HCT116 (cell line): ENCODE measurements around the gene MLLT11. TPM values are rescaled to one million over a fixed set of nuclear protein-coding genes. Genes with fewer than 3 reads are reported as not detected.

Experiments
- ATAC-seq: fragments of 200-7000 bp; cut with Tn5 transposase; 2 replicates; pipeline ENCODE4 v1.9.1; 2020; ENCODE audit warnings: mild to moderate bottlenecking, moderate library complexity
- BruUV-seq: library from RNA; stranded (reverse); fragments of 400-500 nt; replicated peaks from 2 replicates; lab custom pipeline; 2021; lab: Mats Ljungman, UMichigan
- CTCF ChIA-PET: fragments of 300-600 bp; sonication (Branson Sonifier 250); formaldehyde crosslinking; loops from one replicate; lab custom pipeline; 2021; ENCODE audit warnings: antibody characterized with exemption; lab: Charles Lee
- POLR2A ChIA-PET: fragments of 300-600, 350-600 bp; sonication (Branson Sonifier 250); formaldehyde crosslinking; loops from one replicate; lab custom pipeline; 2021; ENCODE audit warnings: antibody characterized with exemption; lab: Charles Lee
- RAD21 ChIA-PET, 2 experiments: fragments of 300-600 bp; sonication (Branson Sonifier 250); formaldehyde crosslinking; loops; one replicate each; lab custom pipeline; 2023; ENCODE audit warnings: low total read pairs in 2 of 2; ENCODE audit not compliant: uncharacterized antibody in 2 of 2, unreplicated experiment in 2 of 2, low non-redundant PET in 1 of 2; lab: Charles Lee
- DNase-seq: peaks from one replicate; pipeline ENCODE4 v3.0.0-alpha.2; 2010; ENCODE audit warnings: low read depth, low spot score
- H2AFZ ChIP-seq: fragments of 200-600 bp; shearing (Covaris generic), sonication (generic); 2 replicates; pipeline ENCODE4 v1.6.1; 2017; ENCODE audit warnings: low read depth, mixed run types, mixed read lengths, antibody characterized with exemption, low read length; ENCODE audit not compliant: poor library complexity, severe bottlenecking
- H3K27ac ChIP-seq: 2 replicates; pipeline ENCODE4 v1.5.1; 2012; ENCODE audit warnings: low read depth, low read length
- H3K27me3 ChIP-seq: fragments of 200-600 bp; sonication (generic); 2 replicates; pipeline ENCODE4 v1.6.1; 2016; ENCODE audit warnings: mixed run types, low read length, mixed read lengths; ENCODE audit not compliant: insufficient read depth
- H3K36me3 ChIP-seq, 2 experiments: fragments of 200-500 bp in 1 of 2; fragments of 200-600 bp in 1 of 2; sonication (Bioruptor generic) in 1 of 2; sonication (generic) in 1 of 2; 2 replicates each; pipeline versions ENCODE4 v1.5.1 to v1.6.1; 2014 to 2016; ENCODE audit warnings: low read length in 2 of 2, inconsistent platforms in 1 of 2, mixed read lengths in 1 of 2, mixed run types in 1 of 2; ENCODE audit not compliant: insufficient read depth in 2 of 2, control insufficient read depth in 1 of 2
- H3K4me1 ChIP-seq, 2 experiments: fragments of 200-600 bp in 1 of 2; sonication (generic) in 1 of 2; 2 replicates each; pipeline versions ENCODE4 v1.5.1 to v1.6.1; 2012 to 2017; ENCODE audit warnings: low read length in 2 of 2, inconsistent platforms in 1 of 2, mild to moderate bottlenecking in 1 of 2, mixed read lengths in 1 of 2, mixed run types in 1 of 2, moderate library complexity in 1 of 2; ENCODE audit not compliant: insufficient read depth in 2 of 2, control insufficient read depth in 1 of 2
- H3K4me2 ChIP-seq: fragments of 200-600 bp; sonication (generic); 2 replicates; pipeline ENCODE4 v1.6.1; 2017; ENCODE audit warnings: mixed run types, low read length, mixed read lengths
- H3K4me3 ChIP-seq, 2 experiments: fragments of 200-600 bp in 1 of 2; sonication (generic) in 1 of 2; replicated peaks in 1 of 2; 2 replicates each; pipeline ENCODE4 v1.5.1; 2011 to 2016; ENCODE audit warnings: low read length in 2 of 2, control low read depth in 1 of 2, low read depth in 1 of 2, mild to moderate bottlenecking in 1 of 2, mixed read lengths in 1 of 2, mixed run types in 1 of 2
- H3K79me2 ChIP-seq: fragments of 200-600 bp; sonication (generic); 2 replicates; pipeline ENCODE4 v1.6.1; 2017; ENCODE audit warnings: mild to moderate bottlenecking, mixed run types, low read length, moderate library complexity, mixed read lengths; ENCODE audit not compliant: insufficient read depth
- H3K9ac ChIP-seq: fragments of 200-600 bp; sonication (generic); 2 replicates; pipeline ENCODE4 v1.6.1; 2016; ENCODE audit warnings: low read length, mixed read lengths
- H3K9me2 ChIP-seq: fragments of 200-600 bp; sonication (generic), shearing (Covaris generic); 2 replicates; pipeline ENCODE4 v1.6.1; 2017; ENCODE audit warnings: mixed run types, mild to moderate bottlenecking, moderate library complexity; ENCODE audit not compliant: insufficient read depth
- H3K9me3 ChIP-seq, 2 experiments: fragments of 200-500 bp in 1 of 2; fragments of 200-600 bp in 1 of 2; sonication (Bioruptor generic) in 1 of 2; sonication (generic) in 1 of 2; 2 replicates each; pipeline ENCODE4 v1.6.1; 2014 to 2017; ENCODE audit warnings: low read length in 2 of 2, mixed read lengths in 2 of 2, inconsistent platforms in 1 of 2, low read depth in 1 of 2, mild to moderate bottlenecking in 1 of 2, mixed run types in 1 of 2, moderate library complexity in 1 of 2; ENCODE audit not compliant: control insufficient read depth in 1 of 2, insufficient read depth in 1 of 2
- H4K20me1 ChIP-seq: fragments of 200-600 bp; sonication (generic), shearing (Covaris generic); 2 replicates; pipeline ENCODE4 v1.6.1; 2017; ENCODE audit warnings: mixed run types, mild to moderate bottlenecking, moderate library complexity; ENCODE audit not compliant: insufficient read depth
- CBX3 ChIP-seq: IDR thresholded peaks from 2 replicates; pipeline ENCODE4 v1.6.1; 2012; ENCODE audit warnings: low read depth
- EZH2phosphoT487 ChIP-seq: fragments of 200-600 bp; IDR thresholded peaks from 2 replicates; pipeline ENCODE4 v1.6.1; 2018; ENCODE audit warnings: antibody characterized with exemption, borderline replicate concordance
- JUND ChIP-seq: IDR thresholded peaks from 2 replicates; pipeline ENCODE4 v1.6.1; 2012
- POLR2AphosphoS5 ChIP-seq: IDR thresholded peaks from 2 replicates; pipeline ENCODE4 v1.6.1; 2011; ENCODE audit warnings: mild to moderate bottlenecking, low read depth, low read length, moderate library complexity
- SP1 ChIP-seq: IDR thresholded peaks from 2 replicates; pipeline ENCODE4 v1.6.1; 2012; ENCODE audit warnings: low read depth
- SRF ChIP-seq: IDR thresholded peaks from 2 replicates; pipeline ENCODE4 v1.6.1; 2012; ENCODE audit warnings: low read depth
- TCF7L2 ChIP-seq: IDR thresholded peaks from 2 replicates; pipeline ENCODE4 v1.7.0; 2011; ENCODE audit warnings: borderline replicate concordance, inconsistent platforms; ENCODE audit not compliant: insufficient read depth, insufficient read length; ENCODE audit errors: extremely low read depth
- YY1 ChIP-seq: IDR thresholded peaks from 2 replicates; pipeline ENCODE4 v1.6.1; 2011; ENCODE audit warnings: low read length, low read depth, moderate library complexity, mild to moderate bottlenecking; ENCODE audit not compliant: insufficient replicate concordance; ENCODE audit errors: extremely low read depth
- ZNF274 ChIP-seq: fragments of 200-500 bp; sonication (Bioruptor generic); IDR thresholded peaks from 2 replicates; pipeline ENCODE4 v1.6.1; 2014; ENCODE audit warnings: mild to moderate bottlenecking, low read depth, low read length, inconsistent platforms
- intact Hi-C: fragments of 100-400 bp; cut with micrococcal nuclease; formaldehyde crosslinking; loops from 2 replicates; pipeline ENCODE4 v1.10.0; 2022
- total RNA-seq: library from RNA; stranded (reverse); gene quantifications from one replicate; pipeline ENCODE4 v1.2.1, GENCODE V29; 2021; ENCODE audit not compliant: unreplicated experiment
- TF ChIP-seq, protein P1 (sequence below): IDR thresholded peaks from 2 replicates; pipeline ENCODE4 v1.6.1; 2012
- TF ChIP-seq, protein P2 (sequence below): IDR thresholded peaks from 2 replicates; pipeline ENCODE4 v1.6.1; 2011; ENCODE audit warnings: mild to moderate bottlenecking, low read length, moderate library complexity; ENCODE audit not compliant: insufficient replicate concordance; ENCODE audit errors: extremely low read depth
- TF ChIP-seq, protein P3 (sequence below): IDR thresholded peaks from 2 replicates; pipeline ENCODE4 v1.6.1; 2012; ENCODE audit warnings: low read depth

MLLT11 gene
- total RNA-seq, 1 experiment from 2014 or later, result 0.17 TPM

DNA sequence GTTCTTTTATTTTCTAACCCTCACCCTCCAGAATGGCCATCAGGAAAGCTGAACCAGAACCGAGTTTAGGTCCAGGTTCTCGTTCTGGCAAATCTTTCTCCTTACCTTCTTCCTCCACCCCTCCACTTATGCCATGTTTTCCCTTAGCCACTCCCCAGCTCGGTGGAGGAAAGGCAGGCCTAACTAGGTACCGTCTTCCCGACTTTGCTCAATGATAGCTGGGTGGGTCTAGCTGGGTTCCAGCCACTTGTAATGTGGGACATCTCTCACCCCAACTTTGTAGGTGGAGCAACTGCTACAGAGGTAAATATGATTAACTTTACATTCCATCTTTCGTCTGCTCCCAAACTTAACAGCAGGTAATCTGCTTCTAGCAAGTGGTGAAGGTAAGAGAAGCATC is 23.2 kb upstream of the MLLT11 start:
- POLR2A ChIA-PET, result no interaction called here
- intact Hi-C loops, result no loop called here
- H3K27ac ChIP-seq, result no peak overlapping the region
- H2AFZ ChIP-seq, result no peak overlapping the region
- H4K20me1 ChIP-seq, result no peaks in the 10 kb centered on the region
- no TSS peak for BruUV-seq
- no peak overlapping the region for H3K4me3 ChIP-seq
- H3K9me2 ChIP-seq, result no peaks in the 10 kb centered on the region
- RAD21 ChIA-PET, result no interaction called here
- CTCF ChIA-PET, result no interaction called here
- H3K9me3 ChIP-seq, result no peaks in the 10 kb centered on the region
- no peak overlapping the region for H3K4me2 ChIP-seq
- no peaks in the 10 kb centered on the region for H3K27me3 ChIP-seq
- peaks cover 5% of the 10 kb centered on the region in 2 experiments; a peak in 3 of 4 replicates for H3K4me1 ChIP-seq
- H3K36me3 ChIP-seq, result peaks cover 5 to 11% of the 10 kb centered on the region in 2 experiments; a peak in 3 of 4 replicates
- ATAC-seq (no peak), DNase-seq (no peak)
- no peak overlapping the region for H3K9ac ChIP-seq
- no peak for TF ChIP-seq POLR2AphosphoS5
- TF ChIP-seq, protein P1, sequence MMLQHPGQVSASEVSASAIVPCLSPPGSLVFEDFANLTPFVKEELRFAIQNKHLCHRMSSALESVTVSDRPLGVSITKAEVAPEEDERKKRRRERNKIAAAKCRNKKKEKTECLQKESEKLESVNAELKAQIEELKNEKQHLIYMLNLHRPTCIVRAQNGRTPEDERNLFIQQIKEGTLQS, result no peak
- TF ChIP-seq TCF7L2, result no peak
- TF ChIP-seq EZH2phosphoT487, result no peak
- no peak for TF ChIP-seq CBX3
- no peak for TF ChIP-seq SP1
- no peak for TF ChIP-seq SRF
- TF ChIP-seq YY1, result no peak
- TF ChIP-seq, protein P2, sequence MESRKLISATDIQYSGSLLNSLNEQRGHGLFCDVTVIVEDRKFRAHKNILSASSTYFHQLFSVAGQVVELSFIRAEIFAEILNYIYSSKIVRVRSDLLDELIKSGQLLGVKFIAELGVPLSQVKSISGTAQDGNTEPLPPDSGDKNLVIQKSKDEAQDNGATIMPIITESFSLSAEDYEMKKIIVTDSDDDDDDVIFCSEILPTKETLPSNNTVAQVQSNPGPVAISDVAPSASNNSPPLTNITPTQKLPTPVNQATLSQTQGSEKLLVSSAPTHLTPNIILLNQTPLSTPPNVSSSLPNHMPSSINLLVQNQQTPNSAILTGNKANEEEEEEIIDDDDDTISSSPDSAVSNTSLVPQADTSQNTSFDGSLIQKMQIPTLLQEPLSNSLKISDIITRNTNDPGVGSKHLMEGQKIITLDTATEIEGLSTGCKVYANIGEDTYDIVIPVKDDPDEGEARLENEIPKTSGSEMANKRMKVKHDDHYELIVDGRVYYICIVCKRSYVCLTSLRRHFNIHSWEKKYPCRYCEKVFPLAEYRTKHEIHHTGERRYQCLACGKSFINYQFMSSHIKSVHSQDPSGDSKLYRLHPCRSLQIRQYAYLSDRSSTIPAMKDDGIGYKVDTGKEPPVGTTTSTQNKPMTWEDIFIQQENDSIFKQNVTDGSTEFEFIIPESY, result no peak
- TF ChIP-seq JUND, result no peak
- TF ChIP-seq, protein P3, sequence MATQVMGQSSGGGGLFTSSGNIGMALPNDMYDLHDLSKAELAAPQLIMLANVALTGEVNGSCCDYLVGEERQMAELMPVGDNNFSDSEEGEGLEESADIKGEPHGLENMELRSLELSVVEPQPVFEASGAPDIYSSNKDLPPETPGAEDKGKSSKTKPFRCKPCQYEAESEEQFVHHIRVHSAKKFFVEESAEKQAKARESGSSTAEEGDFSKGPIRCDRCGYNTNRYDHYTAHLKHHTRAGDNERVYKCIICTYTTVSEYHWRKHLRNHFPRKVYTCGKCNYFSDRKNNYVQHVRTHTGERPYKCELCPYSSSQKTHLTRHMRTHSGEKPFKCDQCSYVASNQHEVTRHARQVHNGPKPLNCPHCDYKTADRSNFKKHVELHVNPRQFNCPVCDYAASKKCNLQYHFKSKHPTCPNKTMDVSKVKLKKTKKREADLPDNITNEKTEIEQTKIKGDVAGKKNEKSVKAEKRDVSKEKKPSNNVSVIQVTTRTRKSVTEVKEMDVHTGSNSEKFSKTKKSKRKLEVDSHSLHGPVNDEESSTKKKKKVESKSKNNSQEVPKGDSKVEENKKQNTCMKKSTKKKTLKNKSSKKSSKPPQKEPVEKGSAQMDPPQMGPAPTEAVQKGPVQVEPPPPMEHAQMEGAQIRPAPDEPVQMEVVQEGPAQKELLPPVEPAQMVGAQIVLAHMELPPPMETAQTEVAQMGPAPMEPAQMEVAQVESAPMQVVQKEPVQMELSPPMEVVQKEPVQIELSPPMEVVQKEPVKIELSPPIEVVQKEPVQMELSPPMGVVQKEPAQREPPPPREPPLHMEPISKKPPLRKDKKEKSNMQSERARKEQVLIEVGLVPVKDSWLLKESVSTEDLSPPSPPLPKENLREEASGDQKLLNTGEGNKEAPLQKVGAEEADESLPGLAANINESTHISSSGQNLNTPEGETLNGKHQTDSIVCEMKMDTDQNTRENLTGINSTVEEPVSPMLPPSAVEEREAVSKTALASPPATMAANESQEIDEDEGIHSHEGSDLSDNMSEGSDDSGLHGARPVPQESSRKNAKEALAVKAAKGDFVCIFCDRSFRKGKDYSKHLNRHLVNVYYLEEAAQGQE, result no peak
- no peak for TF ChIP-seq ZNF274
- H3K79me2 ChIP-seq, result no peaks in the 10 kb centered on the region
